Fibroblast of skin of scalp (primary cell): Measurements from ENCODE around the gene CNTN2.
A peak's percentile ranks its signal among the peaks of the same experiment; 100 is the strongest.

Experiments used
- DNase-seq: peaks from one replicate; pipeline ENCODE4 v3.0.0-alpha.2; 2013

The CNTN2 gene

GRCh38 chr1:205056956-205057568, 14.1 kb downstream of the CNTN2 start:
- no peak for DNase-seq

- no peak for DNase-seq
These were observed 15.0 kb downstream of the CNTN2 start for GRCh38 chr1:205057808-205058575.

DNA sequence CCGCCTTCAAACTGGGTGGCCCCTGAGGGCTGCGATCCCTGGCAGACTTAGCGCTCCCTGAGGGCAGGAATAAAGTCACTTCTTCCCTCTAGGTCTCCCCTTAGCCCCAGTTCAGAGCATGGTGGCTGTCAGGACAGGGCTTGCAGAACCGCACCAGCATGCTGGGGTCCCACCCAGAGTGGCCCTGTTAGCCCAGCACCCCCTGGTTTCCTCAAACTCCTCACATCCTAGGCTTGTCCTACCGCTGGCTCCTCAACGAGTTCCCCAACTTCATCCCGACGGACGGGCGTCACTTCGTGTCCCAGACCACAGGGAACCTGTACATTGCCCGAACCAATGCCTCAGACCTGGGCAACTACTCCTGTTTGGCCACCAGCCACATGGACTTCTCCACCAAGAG, 15.8 kb downstream of the CNTN2 start:
- DNase-seq = no peak

GRCh38 chr1:205059660-205060059, 16.6 kb downstream of the CNTN2 start:
- DNase-seq = no peak

GRCh38 chr1:205060746-205061145, 17.7 kb downstream of the CNTN2 start:
- DNase-seq = no peak

GRCh38 chr1:205061227-205061626, 18.2 kb downstream of the CNTN2 start:
- DNase-seq = no peak

GRCh38 chr1:205061665-205062069, 18.7 kb downstream of the CNTN2 start:
- DNase-seq = peak; percentile 70

- no peak for DNase-seq
These were observed 19.3 kb downstream of the CNTN2 start for GRCh38 chr1:205062319-205062718.

DNA sequence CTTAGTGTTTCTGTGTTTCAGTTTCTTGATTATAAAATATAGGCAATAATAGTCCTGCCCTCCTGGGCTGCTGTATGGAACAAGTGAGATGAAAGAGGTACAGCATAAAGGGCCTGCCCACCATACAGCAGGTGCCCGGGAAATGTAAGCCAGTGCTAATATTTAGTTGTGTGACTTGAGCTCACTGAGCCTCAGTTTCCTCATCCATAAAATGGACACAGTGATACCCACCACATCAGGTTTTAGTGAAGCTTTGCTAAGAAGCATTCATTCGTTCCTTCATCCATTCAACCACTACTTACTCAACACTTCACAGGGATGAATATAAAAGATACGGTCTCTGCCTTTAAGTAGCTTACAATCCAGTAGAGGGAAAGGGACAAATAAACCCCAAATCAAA, 19.9 kb downstream of the CNTN2 start:
- DNase-seq = no peak

DNA sequence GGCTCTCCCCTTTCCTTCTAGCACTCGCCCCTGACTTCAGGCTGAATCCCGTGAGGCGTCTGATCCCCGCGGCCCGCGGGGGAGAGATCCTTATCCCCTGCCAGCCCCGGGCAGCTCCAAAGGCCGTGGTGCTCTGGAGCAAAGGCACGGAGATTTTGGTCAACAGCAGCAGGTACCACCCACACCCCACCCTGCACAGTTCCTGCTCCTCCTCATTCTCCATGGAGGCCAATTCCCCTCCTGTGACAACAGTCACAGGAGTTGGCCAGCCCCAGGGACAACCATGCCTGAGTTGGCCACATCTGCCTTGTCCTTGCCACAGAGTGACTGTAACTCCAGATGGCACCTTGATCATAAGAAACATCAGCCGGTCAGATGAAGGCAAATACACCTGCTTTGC, 21.3 kb downstream of the CNTN2 start:
- DNase-seq = no peak

DNA sequence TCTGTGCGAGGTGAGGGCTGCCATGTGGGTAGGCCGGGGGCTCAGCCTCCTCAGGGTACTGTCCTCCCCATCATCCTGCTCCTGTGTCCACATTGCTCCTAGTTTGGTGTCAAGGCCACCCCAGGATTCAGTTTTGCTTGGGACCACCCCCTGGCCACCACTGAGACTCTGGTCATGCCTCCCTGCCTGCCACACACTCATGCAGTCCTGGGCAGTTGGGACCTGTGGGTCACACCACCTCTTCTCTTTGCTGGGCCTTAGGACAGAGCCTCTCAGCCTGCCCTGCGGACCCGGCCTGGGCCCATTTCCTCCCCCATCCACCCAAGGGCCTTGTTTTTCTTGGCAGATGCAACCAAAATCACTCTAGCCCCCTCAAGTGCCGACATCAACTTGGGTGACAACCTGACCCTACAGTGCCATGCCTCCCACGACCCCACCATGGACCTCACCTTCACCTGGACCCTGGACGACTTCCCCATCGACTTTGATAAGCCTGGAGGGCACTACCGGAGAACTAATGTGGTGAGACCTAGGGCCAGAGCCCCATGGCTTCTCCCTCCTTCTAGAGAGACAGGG, 21.8 kb downstream of the CNTN2 start:
- DNase-seq = no peak

GRCh38 chr1:205065666-205066065, 22.7 kb downstream of the CNTN2 start:
- no peak for DNase-seq

DNA sequence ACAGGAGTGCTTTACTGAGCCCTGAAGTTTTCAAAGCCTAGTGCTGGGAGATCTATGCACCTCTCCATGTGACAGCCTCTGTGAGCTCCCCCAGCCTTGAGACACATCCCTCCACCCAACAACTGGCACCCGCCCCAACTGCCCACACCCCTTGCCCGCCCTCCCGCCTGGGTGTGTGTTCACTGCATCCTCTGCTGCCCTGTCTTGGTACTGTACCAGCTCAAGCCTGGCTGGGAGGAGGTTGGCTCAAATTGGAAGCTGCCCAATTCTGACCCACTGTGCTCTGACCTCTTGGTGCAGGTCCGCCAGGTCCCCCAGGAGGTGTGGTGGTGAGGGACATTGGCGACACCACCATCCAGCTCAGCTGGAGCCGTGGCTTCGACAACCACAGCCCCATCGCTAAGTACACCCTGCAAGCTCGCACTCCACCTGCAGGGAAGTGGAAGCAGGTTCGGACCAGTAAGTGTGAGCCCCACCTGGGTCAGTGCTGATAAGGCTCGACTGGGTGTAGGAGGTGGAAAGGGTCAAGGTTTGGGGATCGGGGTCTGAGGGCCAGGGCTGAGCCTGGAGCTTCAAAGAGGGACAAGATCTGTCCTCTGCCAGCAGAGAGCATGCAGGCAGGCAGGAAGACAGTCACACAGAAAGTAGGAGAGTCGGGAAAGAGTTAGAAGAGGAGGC, 23.3 kb downstream of the CNTN2 start:
- no peak for DNase-seq

- DNase-seq = no peak
These were observed 24.0 kb downstream of the CNTN2 start for GRCh38 chr1:205067031-205067430.

DNA sequence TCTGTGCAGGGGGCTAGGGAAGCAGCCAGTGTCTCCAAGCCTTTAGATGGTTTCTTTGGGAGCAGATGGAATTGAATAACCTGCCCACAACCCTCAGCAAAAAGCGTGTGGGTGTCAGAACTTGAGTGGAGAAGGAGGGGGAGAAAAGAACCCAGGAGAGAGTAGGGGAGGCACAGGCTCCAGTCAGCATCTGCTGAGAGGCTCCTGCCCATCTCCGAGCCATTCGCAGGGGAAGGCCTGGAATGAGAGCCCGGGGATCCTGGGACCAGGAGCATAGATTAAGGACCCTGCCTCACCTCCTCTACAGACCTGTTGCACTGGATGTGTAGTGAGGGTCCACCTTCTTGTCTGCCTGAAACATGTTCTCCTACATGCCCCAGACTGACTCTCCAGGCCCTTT, 25.0 kb downstream of the CNTN2 start:
- DNase-seq = no peak

DNA sequence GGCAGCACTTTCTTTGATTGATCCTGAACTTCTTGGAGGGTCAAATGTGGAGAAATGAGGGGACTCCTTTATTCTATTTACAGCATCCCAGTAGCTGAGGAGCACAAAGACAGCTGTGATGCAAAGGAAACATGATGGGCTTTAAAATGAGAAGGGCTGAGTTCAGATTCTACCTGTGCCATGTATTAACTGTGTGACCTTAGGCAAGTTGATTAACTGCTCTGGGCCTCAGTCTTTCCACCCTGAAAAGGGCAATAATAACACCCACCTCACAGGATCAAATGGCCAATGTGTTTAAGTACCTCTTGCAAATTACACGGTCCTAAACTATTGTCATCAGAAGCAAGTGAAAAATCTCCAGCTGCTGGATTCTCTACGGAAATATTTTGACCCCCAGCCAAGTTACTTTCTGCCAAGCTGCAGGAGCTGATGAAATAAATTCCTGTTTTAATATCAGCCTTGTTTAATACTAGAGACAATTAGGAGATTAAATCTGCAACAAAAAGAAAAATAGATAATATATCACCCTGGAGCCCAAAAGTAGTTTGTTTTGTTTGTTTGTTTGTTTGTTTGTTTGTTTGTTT, 25.5 kb downstream of the CNTN2 start:
- peak; percentile 51 for DNase-seq

DNA sequence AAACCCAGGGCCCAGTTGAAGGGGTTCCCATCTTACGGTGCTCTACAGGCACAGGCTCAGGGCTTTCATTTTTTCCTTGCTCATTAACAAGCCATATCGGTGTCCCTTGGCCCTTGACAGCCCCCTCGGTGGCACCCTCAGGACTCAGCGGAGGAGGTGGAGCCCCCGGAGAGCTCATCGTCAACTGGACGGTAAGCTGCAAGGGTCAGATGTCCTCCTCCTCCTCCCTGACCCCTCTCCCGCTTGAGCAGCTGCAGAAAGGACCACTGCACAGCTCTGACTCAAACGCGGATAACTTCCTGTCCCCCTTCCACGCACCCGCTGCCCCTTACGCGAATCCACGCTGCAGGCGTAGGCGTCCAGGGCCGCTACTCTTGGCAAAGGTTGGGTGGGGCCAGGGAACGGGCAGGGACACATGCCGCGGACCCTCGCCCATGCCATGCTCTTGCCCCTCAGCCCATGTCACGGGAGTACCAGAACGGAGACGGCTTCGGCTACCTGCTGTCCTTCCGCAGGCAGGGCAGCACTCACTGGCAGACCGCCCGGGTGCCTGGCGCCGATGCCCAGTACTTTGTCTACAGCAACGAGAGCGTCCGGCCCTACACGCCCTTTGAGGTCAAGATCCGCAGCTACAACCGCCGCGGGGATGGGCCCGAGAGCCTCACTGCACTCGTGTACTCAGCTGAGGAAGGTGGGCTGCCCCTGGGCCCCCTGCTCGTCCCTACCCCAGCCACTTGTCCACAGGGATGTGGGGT, 26.5 kb downstream of the CNTN2 start:
- DNase-seq = no peak

GRCh38 chr1:205071028-205071409, 28.0 kb downstream of the CNTN2 start:
- no peak for DNase-seq

DNA sequence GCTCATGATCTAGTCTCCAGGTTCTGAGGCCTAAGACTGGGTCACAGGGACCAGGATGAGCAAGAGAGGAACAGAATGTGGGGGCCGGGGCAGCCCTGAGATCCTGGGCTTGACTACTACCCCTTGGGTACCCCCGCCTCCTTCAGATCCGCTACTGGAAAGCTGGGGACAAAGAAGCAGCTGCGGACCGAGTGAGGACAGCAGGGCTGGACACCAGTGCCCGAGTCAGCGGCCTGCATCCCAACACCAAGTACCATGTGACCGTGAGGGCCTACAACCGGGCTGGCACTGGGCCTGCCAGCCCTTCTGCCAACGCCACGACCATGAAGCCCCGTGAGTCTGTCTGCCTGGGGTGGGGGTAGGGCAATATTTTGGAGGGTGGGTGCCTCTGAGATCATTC, 28.8 kb downstream of the CNTN2 start:
- no peak for DNase-seq

DNA sequence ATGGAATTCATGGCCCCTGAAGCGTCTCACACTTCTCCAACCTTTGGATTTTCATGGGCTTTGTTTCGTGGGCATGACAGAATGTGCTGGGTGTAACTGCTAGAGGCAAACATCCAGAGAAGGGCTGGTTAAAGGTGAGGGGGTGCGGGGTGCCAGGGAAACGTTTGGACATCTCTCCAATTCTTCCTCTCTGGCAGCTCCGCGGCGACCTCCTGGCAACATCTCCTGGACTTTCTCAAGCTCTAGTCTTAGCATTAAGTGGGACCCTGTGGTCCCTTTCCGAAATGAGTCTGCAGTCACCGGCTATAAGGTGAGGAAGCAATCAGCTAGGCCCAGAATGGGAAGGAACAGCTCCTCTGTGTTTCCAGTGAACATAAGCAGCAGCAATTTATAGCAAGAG, 29.3 kb downstream of the CNTN2 start:
- DNase-seq = no peak

GRCh38 chr1:205072881-205073280, 29.9 kb downstream of the CNTN2 start:
- DNase-seq = no peak

DNA sequence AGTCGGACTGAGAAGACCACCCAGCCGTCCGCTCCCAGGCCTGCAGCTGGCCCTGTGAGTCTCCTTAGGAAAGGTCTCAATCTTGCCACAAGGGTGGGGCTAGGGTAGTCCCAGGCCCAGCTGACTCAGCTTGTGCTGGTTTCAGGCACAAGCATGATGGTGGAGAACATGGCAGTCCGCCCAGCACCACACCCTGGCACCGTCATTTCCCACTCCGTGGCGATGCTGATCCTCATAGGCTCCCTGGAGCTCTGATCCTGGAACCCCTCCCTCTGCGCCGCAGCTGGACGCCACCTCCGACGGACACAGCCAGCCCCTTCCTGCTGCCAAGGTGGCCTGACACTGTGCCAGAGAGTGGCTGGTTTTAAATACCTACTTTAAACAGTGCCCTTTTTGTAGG, 30.5 kb downstream of the CNTN2 start:
- DNase-seq = no peak

DNA sequence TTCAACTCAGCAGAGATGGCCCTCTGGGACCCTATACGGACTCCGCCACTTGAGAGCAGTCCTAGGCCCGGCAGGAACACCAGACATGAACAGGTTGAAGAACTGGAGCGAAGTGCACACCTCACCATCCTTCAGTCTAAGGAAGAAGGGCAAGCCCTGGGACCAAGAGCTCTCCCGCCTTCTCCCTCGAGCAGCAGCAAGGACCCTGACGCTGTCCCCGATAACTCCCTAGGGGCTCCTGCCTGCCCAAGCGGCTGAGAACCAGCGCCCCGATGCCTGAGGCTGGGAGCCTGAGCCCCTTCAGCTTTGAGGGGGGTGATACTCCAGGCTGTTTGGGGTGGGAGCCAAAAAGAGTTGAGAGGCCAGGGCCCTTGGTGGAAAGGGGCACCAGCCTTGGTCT, 31.1 kb downstream of the CNTN2 start:
- DNase-seq = no peak
